ENCODE measurements around the gene CTNNA2.
"Not testable (repeated sequence)": the region's sequence is repeated elsewhere in the genome, so short reads cannot be mapped to it uniquely, and the experiment has no call there.

The CTNNA2 gene

DNA sequence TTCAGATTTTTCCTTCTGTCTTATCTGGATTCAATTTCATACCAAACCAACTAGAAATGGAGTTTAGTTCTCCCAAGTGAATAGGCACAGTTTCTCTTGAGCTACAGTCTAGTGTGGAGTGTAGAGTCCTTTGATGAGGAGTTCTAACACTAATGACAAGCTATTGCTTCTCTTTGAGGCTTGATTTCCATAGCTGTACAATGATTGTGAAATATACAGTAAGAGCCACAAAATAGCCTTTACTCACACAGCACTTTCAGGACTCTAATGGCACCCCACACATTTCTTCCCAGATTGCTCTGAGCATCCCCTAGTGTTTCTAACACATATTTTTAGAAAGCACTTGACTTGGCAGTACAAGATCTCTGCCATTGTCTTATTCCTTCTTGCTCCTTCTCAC lies 638.4 kb downstream of the CTNNA2 start:
- DNase-seq (ENCODE audit: low read depth): no peak

DNA sequence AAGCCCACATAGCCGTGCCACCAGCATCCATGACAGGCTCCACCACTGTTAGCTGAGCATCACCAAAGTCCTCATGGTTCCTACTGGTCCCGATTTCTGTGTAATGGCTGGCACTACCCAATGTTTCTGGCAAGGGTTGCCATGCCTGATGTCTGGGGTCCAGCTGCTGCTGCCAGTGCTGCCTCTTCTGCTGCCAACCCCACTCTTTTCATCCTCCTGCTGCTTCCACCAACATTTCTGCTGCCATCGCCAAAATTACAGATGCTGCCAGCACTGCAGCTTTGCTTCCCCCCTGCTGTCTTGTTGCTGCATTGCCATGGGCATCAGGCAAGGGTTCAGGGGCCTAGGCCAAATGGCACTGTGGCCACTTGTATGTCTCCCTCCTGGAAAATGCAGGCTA lies 638.8 kb downstream of the CTNNA2 start:
- DNase-seq (ENCODE audit: low read depth): no peak

DNA sequence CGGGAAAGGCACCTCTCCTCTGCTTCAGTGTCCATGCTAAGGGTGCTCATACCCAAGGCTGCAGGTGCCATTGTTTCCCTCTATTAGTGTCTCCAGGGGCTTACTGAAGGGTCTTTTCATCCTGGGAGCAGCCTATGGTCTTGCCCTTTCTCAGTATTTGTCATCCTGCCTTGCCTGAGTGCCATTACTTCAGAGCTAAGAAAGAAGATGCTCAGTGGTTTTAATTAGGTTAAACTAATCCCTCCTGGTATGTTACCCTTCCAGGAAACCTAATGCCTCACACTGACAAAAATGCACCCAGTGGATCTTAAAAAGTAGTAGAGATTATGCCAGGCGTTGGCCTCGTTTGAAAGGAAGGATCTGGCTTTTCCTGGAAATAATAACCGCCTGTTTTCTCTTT lies 640.3 kb downstream of the CTNNA2 start:
- DNase-seq (ENCODE audit: low read depth): no peak

DNA sequence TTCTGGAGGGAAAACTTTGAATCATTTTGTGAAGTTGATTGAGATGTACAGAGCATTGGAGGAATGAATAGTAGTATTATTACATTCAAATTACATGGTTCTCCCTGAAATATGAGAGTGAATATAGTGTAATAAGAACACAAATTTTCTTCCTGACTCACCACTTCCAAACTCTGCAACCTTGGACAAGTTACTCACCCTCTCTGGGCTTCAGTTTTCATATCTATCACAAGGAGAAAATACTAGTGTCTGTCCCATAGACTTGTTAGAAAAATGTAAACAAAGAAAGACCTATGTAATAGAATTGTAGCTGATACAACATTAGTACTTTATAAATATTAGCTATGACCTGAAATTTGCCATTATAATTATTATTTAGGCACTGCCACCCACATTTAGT lies 640.9 kb downstream of the CTNNA2 start:
- DNase-seq (ENCODE audit: low read depth): no peak

DNA sequence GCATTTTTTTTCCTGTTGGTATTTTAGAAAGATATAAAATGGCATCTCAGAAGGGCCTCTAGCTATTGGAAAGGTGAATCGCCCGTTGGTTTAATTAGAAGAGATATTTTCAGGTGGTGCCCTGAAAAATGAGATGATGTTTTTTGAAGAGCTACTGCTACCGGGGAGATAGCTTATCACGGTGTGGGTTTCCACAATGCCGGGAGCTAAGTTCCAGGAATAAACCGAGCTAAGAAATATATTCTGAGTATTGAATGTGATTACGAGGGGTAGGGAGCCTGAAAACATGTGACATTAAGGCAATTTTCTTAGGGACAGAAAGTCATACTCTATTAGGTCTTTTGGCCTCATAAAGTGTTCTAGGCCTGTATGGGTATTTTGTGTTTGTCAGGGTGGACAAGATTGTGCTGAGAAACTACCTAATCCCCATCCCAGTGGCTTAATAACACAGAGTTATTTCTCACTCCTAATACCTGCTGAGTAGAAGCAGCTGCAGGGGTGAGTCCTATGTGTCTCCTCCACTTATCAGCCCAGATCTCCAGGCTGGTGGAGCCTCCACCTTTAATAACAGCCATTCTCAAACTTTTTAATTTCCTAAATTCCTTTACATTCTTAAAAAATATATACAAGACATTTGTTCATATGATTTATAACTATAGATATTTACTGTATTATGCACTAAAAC lies 641.5 kb downstream of the CTNNA2 start:
- no peak for DNase-seq (ENCODE audit: low read depth)

DNA sequence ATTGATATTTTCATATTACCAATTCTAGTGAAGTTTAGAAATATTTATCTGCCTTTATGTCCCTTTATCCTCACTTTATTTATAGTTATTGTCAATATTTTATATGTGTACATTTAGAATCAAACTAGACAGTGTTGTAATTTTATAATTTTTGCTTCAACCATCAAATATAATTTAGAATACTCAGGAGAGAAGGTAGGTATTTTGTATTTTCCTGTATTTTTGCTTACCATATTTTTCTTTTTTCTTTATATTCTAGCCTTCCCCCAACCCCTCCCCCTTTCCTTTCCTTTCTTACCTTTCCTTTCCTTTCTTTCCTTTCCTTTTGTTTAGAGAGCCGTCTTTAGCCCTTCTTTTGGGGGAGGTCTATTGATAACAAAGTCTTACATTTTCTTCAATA lies 651.5 kb downstream of the CTNNA2 start:
- DNase-seq (ENCODE audit: low read depth): no peak

DNA sequence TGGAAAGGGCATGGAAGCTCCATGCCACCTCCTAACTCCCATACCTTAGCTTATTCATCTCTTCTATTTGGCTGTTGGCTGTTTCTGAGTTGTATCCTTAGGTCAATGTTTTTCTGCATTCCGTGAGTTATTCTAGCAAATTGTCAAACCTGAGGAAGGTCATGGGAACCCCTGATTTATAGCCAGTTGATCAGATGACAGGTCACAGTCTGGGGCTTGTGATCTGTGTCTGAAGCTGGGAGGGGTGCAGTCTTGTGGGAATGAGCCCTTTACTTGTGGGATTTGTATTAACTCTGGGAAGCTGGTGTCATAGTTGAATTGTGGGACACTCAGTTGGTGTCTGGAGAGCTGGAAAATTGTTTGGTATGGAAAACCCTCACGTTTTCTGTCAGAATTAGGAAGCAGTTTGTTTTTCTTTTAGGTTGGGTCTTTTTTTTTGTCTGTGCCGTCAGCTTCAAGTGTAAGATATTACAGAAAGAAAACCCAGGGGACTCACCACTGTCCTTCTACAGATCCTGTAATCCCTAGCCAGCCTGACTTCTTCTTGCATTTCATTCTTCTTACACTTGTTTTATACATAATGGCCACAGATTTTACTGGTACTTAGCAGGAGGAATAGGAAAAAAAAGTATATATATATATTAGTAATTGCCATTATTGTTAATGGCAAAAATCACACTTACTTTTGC lies 653.8 kb downstream of the CTNNA2 start:
- no peak for DNase-seq (ENCODE audit: low read depth)

DNA sequence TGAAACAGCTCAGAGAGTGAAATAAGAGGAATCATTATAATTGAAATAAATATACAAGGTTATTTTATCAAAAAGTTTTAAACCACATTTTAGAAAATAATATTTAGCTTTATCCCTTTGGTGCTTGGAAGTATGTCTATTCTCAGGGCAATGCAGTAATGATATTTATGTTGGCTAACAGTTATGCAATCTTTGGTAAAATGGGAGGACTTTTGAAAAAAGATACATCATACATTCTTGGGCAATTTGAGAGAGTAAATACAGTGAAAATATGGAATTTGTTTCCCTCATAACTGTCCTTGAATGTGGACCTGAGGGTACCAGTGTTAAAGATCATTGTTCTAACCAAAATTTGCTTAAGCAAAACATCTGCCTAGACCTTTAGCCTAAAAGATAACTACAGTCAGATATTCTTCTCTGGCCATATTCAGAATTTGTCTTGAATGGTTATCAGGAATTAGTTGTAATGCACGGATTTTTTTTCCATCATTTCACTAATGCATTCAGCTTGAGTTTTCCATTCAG lies 654.5 kb downstream of the CTNNA2 start:
- no peak for DNase-seq (ENCODE audit: low read depth)

DNA sequence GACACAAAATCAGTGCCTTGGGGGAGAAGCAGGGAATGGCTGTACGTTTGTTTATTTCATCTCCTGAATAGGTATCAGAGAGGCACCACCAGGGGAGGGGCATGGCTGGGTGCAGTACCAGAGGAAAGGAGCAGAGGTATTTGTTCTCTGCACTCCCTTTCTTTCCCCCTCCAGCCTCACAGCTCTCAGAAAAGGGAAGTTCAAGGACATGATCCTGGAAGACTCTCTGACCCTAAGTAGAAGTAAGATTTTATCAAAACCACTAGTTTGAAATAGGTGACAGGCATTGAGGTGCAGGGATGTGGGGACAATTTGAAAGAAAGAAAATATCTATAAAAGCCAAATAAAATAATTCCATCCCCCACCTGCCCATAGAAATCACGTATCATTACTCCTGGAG lies 655.2 kb downstream of the CTNNA2 start:
- no peak for DNase-seq (ENCODE audit: low read depth)

DNA sequence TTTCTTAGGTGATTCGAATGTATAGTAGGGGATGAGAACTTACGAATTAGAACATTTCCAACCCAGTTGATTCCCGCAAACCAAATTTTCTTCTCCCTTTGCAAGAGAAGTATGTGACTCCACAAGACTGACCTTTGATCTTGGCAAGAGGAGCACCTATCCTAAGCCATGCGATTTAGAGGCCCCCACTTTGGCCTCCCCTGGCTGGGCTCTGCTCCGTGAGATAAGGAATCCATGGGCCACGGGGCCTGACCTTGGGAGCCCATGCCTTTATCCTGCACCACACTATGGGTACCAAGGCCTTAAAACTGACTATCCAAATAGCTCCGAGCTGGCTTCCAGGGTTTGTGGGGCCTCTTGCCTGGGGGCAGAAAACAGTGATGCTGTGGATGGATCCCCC lies 656.0 kb downstream of the CTNNA2 start:
- DNase-seq (ENCODE audit: low read depth): no peak

DNA sequence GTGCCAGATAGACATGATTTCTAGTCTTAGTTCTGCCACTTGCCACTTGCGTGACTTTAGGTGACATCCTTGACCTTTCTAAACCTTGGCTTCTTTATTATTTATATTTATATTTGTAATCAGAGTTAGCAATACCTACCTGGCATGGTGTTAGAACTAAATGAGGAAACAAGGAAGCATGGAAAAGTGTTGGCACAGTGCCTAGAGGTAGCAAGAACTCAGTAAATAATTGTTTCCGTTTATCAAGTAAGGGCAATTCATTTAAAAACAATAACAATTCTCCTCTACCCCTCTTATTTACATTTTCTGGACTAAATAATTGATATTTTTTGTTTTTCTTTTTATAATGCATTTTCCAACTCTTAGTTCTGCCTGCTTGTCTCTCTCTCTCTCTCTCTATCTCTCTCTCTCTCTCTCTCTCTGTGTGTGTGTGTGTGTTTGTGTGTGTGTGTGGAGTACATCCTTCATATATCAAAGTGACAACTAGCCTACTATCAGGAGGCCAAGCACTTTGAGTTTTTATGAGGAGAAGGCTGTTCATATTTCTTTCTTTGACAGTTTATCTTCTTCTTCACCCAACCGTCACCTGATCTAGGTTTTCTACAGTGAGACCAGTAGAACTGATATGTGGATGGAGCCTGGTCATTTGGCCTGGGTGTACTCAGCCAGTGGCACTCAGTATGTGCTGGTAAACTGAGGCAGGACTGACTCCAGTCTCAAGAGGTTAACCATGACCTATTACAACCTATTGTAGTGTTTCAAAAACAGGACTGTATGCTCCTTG lies 657.2 kb downstream of the CTNNA2 start:
- no peak for DNase-seq (ENCODE audit: low read depth)

DNA sequence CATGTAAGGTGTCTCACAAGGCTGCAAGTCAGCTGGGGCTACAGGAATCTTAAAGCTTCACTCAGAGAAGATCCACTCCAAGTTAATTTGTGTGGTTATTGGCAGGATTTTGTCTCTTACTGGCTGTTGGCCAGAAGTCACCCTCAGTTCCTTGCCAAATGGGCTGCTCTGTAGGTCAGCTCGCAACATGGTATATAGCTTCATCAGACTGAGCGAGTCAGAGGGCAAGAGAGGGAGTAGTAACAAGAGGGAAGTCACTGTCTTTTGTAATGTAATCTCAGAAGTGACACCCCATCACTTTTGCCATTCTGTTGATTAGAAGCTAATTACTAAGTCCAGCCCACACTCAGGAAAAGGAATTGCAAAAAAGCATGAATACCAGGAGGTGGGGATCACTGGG lies 672.2 kb downstream of the CTNNA2 start:
- no peak for DNase-seq (ENCODE audit: low read depth)

DNA sequence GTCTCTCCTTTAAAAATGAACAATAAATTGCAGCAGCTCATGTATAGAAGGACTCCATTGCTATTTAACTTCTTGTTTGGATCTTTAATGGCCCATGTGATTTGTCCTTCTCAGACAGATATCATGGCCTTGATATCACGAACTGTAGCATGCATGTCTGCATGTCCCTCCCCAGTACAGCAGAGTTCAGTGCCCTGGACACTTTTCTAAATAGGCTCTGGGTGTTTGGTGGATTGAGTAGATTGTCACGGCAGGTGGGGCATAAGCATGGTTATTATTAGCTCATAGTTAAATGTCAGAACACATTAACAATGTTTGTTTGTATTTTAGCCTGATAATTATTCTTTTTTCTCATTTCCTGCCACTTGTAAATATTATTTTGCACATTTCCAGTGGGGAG lies 673.4 kb downstream of the CTNNA2 start:
- no peak for DNase-seq (ENCODE audit: low read depth)

DNA sequence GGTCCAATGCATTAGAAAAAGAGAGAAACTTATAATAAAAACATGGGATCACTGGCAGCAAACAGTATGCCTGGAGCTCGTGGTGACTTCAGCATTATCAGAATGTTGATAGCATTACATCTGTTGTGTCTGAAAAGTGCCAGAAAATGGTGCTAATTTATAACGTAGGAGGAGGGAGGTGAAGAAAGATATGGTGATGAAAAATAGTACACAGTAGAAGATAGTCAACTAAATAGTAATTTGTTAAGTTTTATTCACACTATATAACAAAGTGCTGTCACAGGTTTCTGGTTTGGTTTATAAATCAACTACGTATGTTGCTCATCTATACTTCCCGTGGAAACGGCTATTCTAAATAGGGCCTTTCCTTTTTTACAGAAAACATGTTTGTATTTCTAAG lies 674.3 kb downstream of the CTNNA2 start:
- no peak for DNase-seq (ENCODE audit: low read depth)

DNA sequence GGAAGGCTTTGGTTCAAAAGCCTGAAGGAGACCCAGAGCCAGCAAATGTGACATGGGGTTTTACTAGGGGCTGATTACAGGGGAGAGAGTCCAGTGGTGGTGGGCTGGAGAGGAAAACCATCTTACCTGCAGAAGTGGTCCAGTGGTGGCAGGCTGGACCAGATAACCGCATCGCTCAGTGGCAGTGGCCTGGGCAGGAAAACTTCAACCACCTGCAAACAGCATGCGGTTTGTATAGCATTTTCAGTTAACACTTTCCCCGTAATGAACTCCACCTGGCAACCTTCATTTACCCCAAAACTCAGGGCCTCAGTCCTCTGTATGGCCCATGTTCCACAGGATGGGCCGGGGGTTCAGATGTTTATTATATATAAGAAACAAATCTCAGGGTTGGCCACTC lies 677.3 kb downstream of the CTNNA2 start:
- no peak for DNase-seq (ENCODE audit: low read depth)

DNA sequence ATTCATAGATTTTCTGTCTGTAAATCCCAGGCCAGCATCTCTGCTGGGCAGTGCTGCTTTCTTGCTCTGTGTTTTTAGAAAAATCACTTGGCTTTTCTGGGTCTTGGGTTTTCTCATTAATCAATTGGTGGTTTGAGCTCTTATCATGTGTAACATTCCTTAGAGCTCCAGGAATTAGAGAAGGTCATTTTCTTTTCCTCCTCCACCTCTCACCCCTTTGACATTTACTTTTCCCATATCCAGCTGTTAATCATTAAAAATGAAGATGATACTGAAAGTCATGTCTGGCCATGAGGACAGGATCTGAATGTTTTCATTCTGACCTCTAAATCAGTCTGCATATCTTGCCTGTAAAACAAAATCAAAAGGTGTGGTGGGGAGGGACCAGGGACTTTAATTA lies 680.7 kb downstream of the CTNNA2 start:
- no peak for DNase-seq (ENCODE audit: low read depth)

DNA sequence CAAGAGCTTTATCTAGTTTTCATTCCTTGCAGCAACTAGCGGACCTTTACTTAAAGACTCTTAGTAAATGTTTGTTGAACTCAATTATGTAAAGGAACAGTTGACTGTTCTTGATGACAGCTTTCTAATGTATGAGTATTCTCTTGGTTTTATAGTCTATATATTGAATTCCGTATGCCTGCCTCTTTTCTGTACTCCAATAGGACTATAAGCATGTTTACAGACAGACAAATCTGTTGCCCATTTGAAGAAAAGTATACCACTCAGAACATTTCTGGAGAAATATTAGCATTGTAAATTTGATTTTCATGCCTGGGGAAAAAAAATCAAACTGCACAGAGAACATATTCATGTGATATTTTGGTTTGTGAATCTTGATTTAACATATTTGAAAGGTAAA lies 682.2 kb downstream of the CTNNA2 start:
- DNase-seq (ENCODE audit: low read depth): no peak

DNA sequence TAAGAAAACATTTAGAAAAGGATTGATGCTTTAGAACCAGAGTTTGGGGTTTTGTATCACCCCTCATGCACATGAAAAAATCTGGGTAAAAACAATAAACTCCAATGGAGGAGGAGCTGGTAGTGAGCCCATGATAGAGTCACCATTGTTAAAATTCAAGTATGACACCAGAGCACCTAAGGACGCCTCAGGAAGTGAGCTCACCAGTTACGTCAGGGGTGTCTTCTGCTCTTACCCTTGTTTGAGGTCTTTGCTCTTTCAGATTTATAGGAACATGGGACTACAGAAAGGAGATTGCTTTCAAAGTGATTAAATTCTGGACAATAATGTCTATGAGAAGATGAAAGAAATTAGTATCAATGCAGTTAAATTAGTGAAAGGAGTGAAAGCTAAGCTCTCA lies 685.2 kb downstream of the CTNNA2 start:
- no peak for DNase-seq (ENCODE audit: low read depth)

DNA sequence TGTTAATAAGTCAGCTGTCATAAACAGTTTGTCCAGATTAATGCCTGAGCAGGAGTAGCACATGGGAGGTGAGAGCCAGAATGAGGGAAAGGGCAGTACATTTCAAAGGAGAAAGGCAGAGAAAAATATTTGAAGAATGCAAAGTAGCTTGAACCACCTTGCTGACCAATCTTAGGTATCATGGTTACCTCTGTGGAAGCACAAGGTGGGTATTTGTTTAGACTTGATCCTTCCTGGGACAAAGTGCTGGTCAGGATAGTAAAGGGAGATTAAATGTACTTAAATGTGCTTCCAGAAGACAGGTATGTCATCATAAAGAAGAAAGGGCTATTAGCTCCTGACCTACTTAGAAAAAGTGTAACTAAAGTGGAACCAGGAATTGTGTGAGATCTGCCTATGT lies 686.7 kb downstream of the CTNNA2 start:
- no peak for DNase-seq (ENCODE audit: low read depth)

DNA sequence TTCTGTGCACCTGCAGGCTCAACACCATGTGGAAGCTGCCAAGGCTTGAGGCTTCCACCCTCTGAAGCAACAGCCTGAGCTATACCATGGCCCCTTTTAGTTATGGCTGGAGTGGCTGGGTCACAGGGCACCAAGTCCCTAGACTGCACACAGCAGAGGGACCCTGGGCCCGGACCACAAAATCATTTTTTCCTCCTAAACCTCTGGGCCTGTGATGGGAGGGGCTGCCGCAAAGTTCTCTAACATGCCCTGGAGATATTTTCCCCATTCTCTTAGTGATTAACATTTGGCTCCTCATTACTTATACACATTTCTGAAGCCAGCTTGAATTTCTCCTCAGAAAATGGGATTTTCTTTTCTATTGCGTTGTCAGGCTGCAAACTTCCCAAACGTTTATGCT lies 691.1 kb downstream of the CTNNA2 start:
- not testable (repeated sequence) for DNase-seq (ENCODE audit: low read depth)

DNA sequence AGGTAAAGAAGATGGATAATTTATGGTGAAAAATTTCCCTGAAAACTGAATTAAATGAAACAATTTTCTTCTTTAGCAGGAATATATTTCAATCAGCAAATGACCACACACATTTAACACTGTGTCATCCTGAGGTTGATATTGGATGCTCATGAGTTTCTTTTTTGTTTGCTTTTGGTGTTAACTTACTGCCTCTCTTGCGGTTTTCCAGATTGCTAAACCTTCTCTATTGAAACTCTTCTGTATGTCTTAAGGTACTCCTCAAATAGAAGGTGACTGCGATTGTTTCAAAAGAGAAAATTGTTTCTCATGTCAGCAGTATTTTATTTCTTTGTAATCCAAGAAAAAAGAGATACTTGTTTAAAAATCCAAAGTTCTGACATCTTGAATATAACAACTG lies 692.6 kb downstream of the CTNNA2 start:
- no peak for DNase-seq (ENCODE audit: low read depth)

DNA sequence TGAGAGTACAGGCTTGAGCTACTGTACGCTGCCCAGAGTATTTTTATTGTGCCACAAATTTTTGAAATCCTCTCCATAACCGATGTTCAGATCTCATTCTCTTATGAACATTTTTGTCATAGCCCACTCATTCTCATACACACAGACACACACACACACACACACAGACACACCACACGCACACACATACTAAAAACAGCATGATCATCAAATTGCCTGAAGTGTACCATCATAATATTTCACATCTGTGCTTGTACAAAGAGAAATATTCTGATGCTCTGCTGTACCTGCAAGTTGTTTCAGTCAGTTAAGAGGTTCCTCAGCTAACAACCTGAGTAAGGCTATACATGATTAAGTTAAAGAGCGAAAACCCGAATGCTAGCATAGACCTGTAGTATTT lies 696.6 kb downstream of the CTNNA2 start:
- no peak for DNase-seq (ENCODE audit: low read depth)

DNA sequence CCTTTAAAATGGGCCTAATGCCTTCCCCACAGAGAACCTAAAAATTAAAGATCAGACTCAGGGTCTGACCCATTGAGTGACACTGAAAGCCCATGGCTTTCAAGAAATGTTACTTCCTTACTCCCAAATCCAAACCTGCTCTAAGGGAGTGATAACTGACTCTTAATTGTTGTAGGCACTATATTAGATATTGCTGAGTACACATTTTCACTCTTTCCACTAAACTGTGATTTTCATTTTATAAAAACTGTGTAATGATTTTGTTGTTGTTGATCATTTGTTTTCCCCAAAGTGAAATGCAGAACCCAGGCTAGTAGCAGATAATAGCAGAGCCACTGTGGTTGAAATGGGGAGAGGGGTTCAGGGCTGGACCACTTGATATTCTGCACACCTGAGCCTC lies 704.6 kb downstream of the CTNNA2 start:
- no peak for DNase-seq (ENCODE audit: low read depth)

Measured in stimulated activated CD8-positive, alpha-beta memory T cell treated with anti-CD3 and anti-CD28 coated beads, Interleukin-15, amount 100 ng/mL, for 1 hour (primary cell).